Measurements from ENCODE around the gene SLC22A23. TPM values are rescaled to one million over a fixed set of nuclear protein-coding genes. Genes with fewer than 3 reads are reported as not detected.
A peak's percentile ranks its signal among the peaks of the same experiment; 100 is the strongest.

The SLC22A23 gene
- total RNA-seq, 2 experiments from 2014 or later = 1.3 to 1.4 TPM

DNA sequence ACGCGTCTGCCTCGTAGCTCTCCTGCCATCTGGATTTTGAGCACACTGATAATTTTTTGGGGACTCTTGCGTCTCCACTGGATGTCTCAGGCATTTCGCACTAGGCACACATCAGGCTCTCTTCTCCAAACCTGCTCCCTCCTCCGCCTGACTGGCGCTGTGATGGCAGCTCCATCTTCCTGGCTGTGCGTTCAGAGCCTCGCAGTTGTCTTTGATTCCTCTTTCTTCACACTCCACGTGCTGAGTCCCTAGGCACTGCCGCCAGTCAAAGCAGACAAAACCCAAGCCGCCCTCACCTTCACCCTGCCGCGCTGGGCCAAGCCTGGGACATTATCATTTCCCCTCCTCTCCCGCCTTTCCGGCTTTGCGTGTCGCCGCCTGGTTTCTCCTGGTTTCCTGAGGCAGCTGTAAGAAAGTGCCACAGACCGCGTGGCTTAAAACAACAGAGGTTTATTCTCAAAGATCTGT is 197.3 kb downstream of the SLC22A23 start:
- H3K36me3 Mint-ChIP-seq (ENCODE audit: low read depth) = peaks cover 15% of the 10 kb centered on the region
- peak overlapping the region; percentile 94 for H3K4me3 Mint-ChIP-seq
- peak overlapping the region; percentile 87 for H3K27ac Mint-ChIP-seq
- no peaks in the 10 kb centered on the region for H3K27me3 Mint-ChIP-seq (ENCODE audit: low read depth)
- intact Hi-C loops (cut with micrococcal nuclease) = loop anchor here (2.0 kb wide), 3 partner anchors 133 to 261 kb away; partner anchors contain the start of genes NQO2 and RIPK1
- H3K4me1 Mint-ChIP-seq (ENCODE audit: low read depth) = peaks cover 39% of the 10 kb centered on the region
- peak; percentile 49 for DNase-seq
- H3K9me3 Mint-ChIP-seq = no peaks in the 10 kb centered on the region
- CTCF ChIA-PET = interaction anchor here (0.6 to 5.1 kb wide), 7 partner anchors 8 to 158 kb away, joined by 3 to 40 read pairs (median 4); no protein-coding TSS in a partner anchor

DNA sequence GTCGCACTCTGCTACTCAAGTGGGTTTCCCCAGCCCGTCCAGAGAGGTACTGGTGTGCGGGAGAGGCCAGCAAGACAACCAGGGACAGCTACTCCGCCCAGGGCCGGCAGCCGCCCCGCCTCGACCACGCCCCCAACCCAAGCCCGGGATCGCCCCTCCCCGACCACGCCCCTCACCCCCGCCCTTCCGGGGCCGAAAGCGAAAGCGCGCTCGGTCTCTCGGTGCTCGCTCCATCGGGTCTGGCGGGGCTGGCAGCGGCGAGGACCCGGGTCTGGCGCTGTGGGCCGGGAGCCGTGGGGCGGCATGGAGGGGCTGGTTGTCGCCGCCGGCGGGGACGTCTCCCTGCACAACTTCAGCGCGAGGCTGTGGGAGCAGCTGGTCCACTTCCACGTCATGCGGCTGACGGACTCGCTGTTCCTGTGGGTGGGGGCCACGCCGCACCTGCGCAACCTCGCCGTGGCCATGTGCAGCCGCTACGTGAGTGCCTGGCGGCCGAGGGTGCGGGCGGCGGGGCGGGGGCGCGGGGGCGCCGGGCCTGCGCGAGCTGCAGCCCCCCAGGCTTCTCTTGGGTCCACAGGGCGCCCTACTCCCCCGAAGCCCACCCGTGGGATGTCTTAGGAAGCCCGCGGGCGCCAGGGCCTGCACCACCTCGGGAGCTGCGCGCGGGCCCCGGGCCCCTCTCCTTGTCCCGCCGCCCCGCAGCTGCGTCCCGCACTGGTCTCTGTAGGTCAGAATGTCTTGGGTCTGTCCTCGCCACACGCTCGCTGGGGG is 197.9 kb downstream of the SLC22A23 start, which contains the start of gene PSMG4:
TSS of gene PSMG4 (plus strand) at position 228 of the 771 bp plus-strand sequence. CDS start at position 304, 76 bp downstream.
- CTCF ChIA-PET = interaction anchor here (0.6 to 5.1 kb wide), 9 partner anchors 7 to 755 kb away, joined by 3 to 40 read pairs (median 4); no protein-coding TSS in a partner anchor

GRCh38 chr6:3258201-3258600 is 198.6 kb downstream of the SLC22A23 start:
- CTCF ChIA-PET = interaction anchor here (0.6 to 1.4 kb wide), 2 partner anchors 150 to 755 kb away, joined by 3 read pairs; no protein-coding TSS in a partner anchor
- intact Hi-C loops (cut with micrococcal nuclease) = loop anchor here (1.0 to 2.0 kb wide), 7 partner anchors 49 to 493 kb away; partner anchors contain the start of genes BPHL, NQO2, RIPK1 and WRNIP1
- Mint-ChIP-seq H3K27ac (no peak overlapping the region), H3K4me1 (ENCODE audit: low read depth) (peaks cover 29% of the 10 kb centered on the region), H3K36me3 (ENCODE audit: low read depth) (peaks cover 11% of the 10 kb centered on the region), H3K9me3 (peaks cover 2% of the 10 kb centered on the region), H3K4me3 (peak overlapping the region; percentile 66), H3K27me3 (ENCODE audit: low read depth) (no peaks in the 10 kb centered on the region)
- DNase-seq = no peak

More for the DNA sequence above, 197.9 kb downstream of the SLC22A23 start, which contains the start of gene PSMG4:
- intact Hi-C loops (cut with micrococcal nuclease) = loop anchor here (1.0 to 2.0 kb wide), 7 partner anchors 50 to 494 kb away; partner anchors contain the start of genes BPHL, NQO2, RIPK1 and WRNIP1
- H3K4me1 Mint-ChIP-seq (ENCODE audit: low read depth) = peaks cover 35% of the 10 kb centered on the region
- H3K4me3 Mint-ChIP-seq = peak within 1 kb of the TSS; percentile 94
- DNase-seq = peak; percentile 94
- H3K36me3 Mint-ChIP-seq (ENCODE audit: low read depth) = peaks cover 15% of the 10 kb centered on the region
- no peaks in the 10 kb centered on the region for H3K27me3 Mint-ChIP-seq (ENCODE audit: low read depth)
- peaks cover 2% of the 10 kb centered on the region for H3K9me3 Mint-ChIP-seq
- H3K27ac Mint-ChIP-seq = peak within 1 kb of the TSS; percentile 87

DNA sequence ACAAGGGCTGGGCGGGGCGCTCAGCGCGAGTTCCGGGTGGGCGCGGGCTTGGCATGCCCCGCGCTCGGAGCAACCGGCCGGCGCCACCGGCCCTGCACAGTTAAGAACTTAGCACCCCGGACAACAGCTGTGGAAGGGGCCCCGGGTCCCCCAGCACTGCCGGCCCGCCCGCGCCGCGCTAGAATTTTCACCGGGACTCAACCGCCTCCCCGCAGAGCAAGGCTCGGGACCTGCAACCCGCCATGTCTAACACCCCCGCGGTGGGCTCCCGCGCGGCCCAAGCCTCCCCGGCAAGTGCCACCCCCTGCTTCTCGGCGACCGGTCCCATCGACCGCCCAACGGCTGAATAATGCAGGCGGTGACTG is 203.3 kb downstream of the SLC22A23 start:
- H3K4me3 Mint-ChIP-seq = no peak overlapping the region
- no peak for DNase-seq
- no peaks in the 10 kb centered on the region for H3K36me3 Mint-ChIP-seq (ENCODE audit: low read depth)
- H3K9me3 Mint-ChIP-seq = peaks cover 2% of the 10 kb centered on the region
- H3K27me3 Mint-ChIP-seq (ENCODE audit: low read depth) = peaks cover 10% of the 10 kb centered on the region
- CTCF ChIA-PET = interaction anchor here (1.1 to 4.2 kb wide), 4 partner anchors 8 to 129 kb away, joined by 3 to 40 read pairs (median 4); no protein-coding TSS in a partner anchor
- H3K27ac Mint-ChIP-seq = no peak overlapping the region
- intact Hi-C loops (cut with micrococcal nuclease) = no loop called here
- H3K4me1 Mint-ChIP-seq (ENCODE audit: low read depth) = peaks cover 5% of the 10 kb centered on the region

- no peak for DNase-seq
- peaks cover 2% of the 10 kb centered on the region for H3K9me3 Mint-ChIP-seq
- CTCF ChIA-PET = interaction anchor here (1.0 to 4.2 kb wide), 8 partner anchors 8 to 130 kb away, joined by 3 to 40 read pairs (median 16); no protein-coding TSS in a partner anchor
- H3K36me3 Mint-ChIP-seq (ENCODE audit: low read depth) = no peaks in the 10 kb centered on the region
- H3K4me1 Mint-ChIP-seq (ENCODE audit: low read depth) = peaks cover 5% of the 10 kb centered on the region
- intact Hi-C loops (cut with micrococcal nuclease) = no loop called here
- H3K4me3 Mint-ChIP-seq = no peak overlapping the region
- peaks cover 13% of the 10 kb centered on the region for H3K27me3 Mint-ChIP-seq (ENCODE audit: low read depth)
- H3K27ac Mint-ChIP-seq = no peak overlapping the region
Measured at GRCh38 chr6:3252861-3253596, 203.8 kb downstream of the SLC22A23 start.

DNA sequence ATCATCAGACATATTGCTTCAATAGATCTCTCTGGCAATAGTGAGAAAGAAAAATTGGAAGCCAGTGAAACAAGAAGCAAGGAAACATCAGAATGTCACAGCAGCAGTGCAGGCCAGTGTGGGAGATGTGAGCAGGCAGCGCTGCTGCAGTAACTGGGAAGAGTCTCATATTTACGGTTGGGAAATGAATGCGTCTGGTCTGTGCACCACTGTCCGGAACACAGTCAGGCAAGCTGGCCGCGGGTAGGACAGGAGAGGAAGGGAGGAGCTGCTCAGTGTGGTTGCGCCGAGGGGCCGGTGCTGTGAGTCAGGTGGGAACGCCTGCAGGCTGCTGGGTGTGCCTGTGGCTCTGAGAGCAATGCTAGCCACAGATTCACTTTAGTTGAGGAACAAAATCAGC is 204.5 kb downstream of the SLC22A23 start:
- intact Hi-C loops (cut with micrococcal nuclease) = no loop called here
- DNase-seq = no peak
- H3K27me3 Mint-ChIP-seq (ENCODE audit: low read depth) = peaks cover 15% of the 10 kb centered on the region

DNA sequence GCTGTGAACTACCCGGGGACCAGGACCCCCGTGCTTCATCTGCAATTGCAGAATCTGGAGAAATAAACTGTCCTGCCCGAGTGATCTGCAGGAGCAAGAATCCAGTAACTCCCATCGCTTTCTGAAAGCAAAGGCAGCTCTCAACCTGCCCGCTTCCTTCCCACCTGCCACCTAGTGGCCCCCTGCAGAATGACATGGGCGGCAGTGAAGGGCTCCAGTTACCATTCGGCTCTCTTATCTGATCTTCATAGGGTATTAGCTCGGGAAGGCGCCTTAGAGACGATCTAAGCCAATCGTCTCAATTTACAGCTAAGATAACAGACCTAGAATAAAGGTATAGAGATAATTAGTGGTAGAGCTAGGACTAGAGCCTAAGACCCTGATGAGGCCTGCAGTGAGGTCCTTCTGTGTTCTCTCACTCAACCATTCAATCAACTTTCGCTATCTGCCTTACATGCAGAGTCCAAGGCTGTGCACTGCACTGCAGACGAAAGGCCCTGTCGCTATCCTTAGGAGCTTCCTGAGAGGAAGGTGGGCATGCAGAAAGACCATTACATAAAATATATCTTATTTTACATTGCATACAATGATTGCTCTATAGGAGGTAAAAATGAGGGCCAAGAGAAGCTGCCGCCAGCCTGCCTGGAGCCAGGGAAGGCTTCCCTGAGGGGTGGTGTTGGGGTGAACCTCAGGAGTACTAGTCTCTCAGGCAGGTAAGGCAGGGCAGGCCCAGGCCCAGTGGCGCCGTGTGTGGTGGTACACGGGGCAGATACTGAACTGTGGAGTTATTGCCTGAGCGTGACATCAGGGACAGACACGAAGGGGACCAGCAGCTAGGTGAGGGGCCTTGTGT is 205.2 kb downstream of the SLC22A23 start:
- DNase-seq = peak; percentile 88
- H3K4me3 Mint-ChIP-seq = no peak overlapping the region
- intact Hi-C loops (cut with micrococcal nuclease) = loop anchor here (1.0 kb wide), 2 partner anchors 42 to 125 kb away; no protein-coding TSS in a partner anchor
- H3K9me3 Mint-ChIP-seq = peaks cover 2% of the 10 kb centered on the region
- CTCF ChIA-PET = interaction anchor here (0.6 to 4.2 kb wide), 32 partner anchors 10 to 585 kb away, joined by 3 to 40 read pairs (median 6); no protein-coding TSS in a partner anchor
- H3K27me3 Mint-ChIP-seq (ENCODE audit: low read depth) = peaks cover 15% of the 10 kb centered on the region
- no peak overlapping the region for H3K27ac Mint-ChIP-seq
- H3K4me1 Mint-ChIP-seq (ENCODE audit: low read depth) = peaks cover 5% of the 10 kb centered on the region
- no peaks in the 10 kb centered on the region for H3K36me3 Mint-ChIP-seq (ENCODE audit: low read depth)

More for the DNA sequence above, 204.5 kb downstream of the SLC22A23 start:
- CTCF ChIA-PET = interaction anchor here (0.6 to 4.2 kb wide), 19 partner anchors 9 to 586 kb away, joined by 3 to 40 read pairs (median 6); no protein-coding TSS in a partner anchor
- Mint-ChIP-seq H3K27ac (no peak overlapping the region), H3K9me3 (peaks cover 2% of the 10 kb centered on the region), H3K4me1 (ENCODE audit: low read depth) (peaks cover 5% of the 10 kb centered on the region), H3K4me3 (no peak overlapping the region), H3K36me3 (ENCODE audit: low read depth) (no peaks in the 10 kb centered on the region)

DNA sequence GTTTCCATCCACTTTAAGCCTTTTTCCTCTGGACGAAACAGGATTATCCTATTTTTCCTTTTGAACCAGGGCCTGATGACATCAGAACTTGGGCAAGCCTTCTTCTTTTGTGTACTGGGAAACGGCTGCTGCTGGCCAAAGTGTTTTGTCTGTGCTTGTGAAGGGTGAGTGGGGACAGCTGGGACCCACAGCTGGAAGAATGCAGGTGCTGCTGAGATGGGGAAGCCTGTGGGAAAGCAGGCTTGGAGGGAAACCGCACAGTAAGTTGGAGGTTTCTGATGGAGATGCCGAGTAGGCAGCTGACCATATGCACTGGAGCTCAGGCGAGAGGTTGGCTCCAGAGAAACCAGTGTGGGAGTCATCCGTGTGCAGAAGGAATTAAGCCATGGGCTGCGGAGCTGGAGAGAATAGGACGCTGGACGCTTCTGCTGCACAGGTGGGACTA is 206.6 kb downstream of the SLC22A23 start:
- Mint-ChIP-seq H3K27ac (no peak overlapping the region), H3K4me3 (no peak overlapping the region), H3K4me1 (ENCODE audit: low read depth) (peaks cover 5% of the 10 kb centered on the region), H3K36me3 (ENCODE audit: low read depth) (no peaks in the 10 kb centered on the region), H3K27me3 (ENCODE audit: low read depth) (peaks cover 18% of the 10 kb centered on the region), H3K9me3 (peaks cover 2% of the 10 kb centered on the region)
- intact Hi-C loops (cut with micrococcal nuclease) = no loop called here
- CTCF ChIA-PET = interaction anchor here (1.1 to 4.2 kb wide), 10 partner anchors 11 to 149 kb away, joined by 3 to 40 read pairs (median 6); no protein-coding TSS in a partner anchor
- DNase-seq = no peak

DNA sequence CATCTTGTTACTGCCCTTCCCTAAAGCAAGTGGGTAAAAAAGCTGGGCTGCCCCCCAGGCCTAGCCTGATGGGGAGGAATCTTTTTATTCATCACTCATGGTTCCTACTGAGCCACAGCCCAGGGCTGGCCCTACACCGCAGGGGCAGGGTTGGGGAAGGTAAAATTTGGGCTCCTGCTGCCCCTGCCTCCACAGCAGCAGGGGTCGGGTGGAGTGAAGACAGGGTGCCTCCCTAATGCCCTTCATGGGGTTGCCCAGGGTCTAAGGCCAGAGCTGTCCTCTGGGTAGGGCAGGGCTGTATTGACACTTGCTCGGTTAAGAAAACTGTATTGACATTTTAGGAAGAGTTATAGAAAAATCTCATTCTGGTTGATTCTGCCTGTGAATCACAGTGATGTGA is 207.0 kb downstream of the SLC22A23 start:
- CTCF ChIA-PET = interaction anchor here (1.4 to 4.2 kb wide), 5 partner anchors 12 to 142 kb away, joined by 6 to 40 read pairs (median 10); no protein-coding TSS in a partner anchor
- no peak overlapping the region for H3K4me3 Mint-ChIP-seq
- no peak for DNase-seq
- peaks cover 5% of the 10 kb centered on the region for H3K4me1 Mint-ChIP-seq (ENCODE audit: low read depth)
- H3K27ac Mint-ChIP-seq = no peak overlapping the region
- intact Hi-C loops (cut with micrococcal nuclease) = no loop called here
- no peaks in the 10 kb centered on the region for H3K36me3 Mint-ChIP-seq (ENCODE audit: low read depth)
- peaks cover 19% of the 10 kb centered on the region for H3K27me3 Mint-ChIP-seq (ENCODE audit: low read depth)
- peaks cover 2% of the 10 kb centered on the region for H3K9me3 Mint-ChIP-seq

GRCh38 chr6:3247255-3248146 is 209.3 kb downstream of the SLC22A23 start:
- CTCF ChIA-PET = interaction anchor here (0.6 to 1.7 kb wide), 8 partner anchors 9 to 257 kb away, joined by 3 to 6 read pairs (median 4); no protein-coding TSS in a partner anchor
- Mint-ChIP-seq H3K27me3 (ENCODE audit: low read depth) (peaks cover 24% of the 10 kb centered on the region), H3K36me3 (ENCODE audit: low read depth) (no peaks in the 10 kb centered on the region), H3K27ac (no peak overlapping the region), H3K9me3 (no peaks in the 10 kb centered on the region), H3K4me1 (ENCODE audit: low read depth) (peaks cover 5% of the 10 kb centered on the region), H3K4me3 (no peak overlapping the region)
- intact Hi-C loops (cut with micrococcal nuclease) = no loop called here
- no peak for DNase-seq
